HepG2 (cell line): Measurements from ENCODE around the gene CLCNKA. TPM values are rescaled to one million over a fixed set of nuclear protein-coding genes. Genes with fewer than 3 reads are reported as not detected.

Experiments used
- AGO2 ChIP-seq: fragments of 200-400 bp; formaldehyde crosslinking; optimal IDR thresholded peaks from 2 replicates; pipeline ENCODE3; 2017; ENCODE audit warnings: mild to moderate bottlenecking, low read depth, low read length, moderate library complexity
- AKAP8 ChIP-seq: sonication (generic); formaldehyde crosslinking; IDR thresholded peaks from 2 replicates; pipeline ENCODE4 v1.5.1; 2020; ENCODE audit warnings: mild to moderate bottlenecking, missing genetic modification reagents
- KDM3A ChIP-seq: IDR thresholded peaks from 2 replicates; pipeline ENCODE4 v1.6.1; 2018; ENCODE audit warnings: low read depth, missing compliant biosample characterization
- SYNCRIP ChIP-seq: fragments of 200-400 bp; formaldehyde crosslinking; IDR thresholded peaks from 2 replicates; pipeline ENCODE4 v1.6.1; 2018; ENCODE audit warnings: mild to moderate bottlenecking, low read depth, low read length; ENCODE audit not compliant: insufficient read depth
- ZNF496 ChIP-seq: sonication (generic); formaldehyde crosslinking; IDR thresholded peaks from 2 replicates; pipeline ENCODE4 v1.8.1; 2023; ENCODE audit warnings: mild to moderate bottlenecking, moderate library complexity, missing genetic modification reagents; ENCODE audit not compliant: insufficient replicate concordance
- polyA plus RNA-seq, 8 experiments: library from polyadenylated mRNA; depleted of rRNA in 3 of 8; stranded (reverse) in 7 of 8; unstranded in 1 of 8; fragments of >200 nt; fragmentation: Illumina TruSeq in 4 of 8; extraction: Trizol in 4 of 8; gene quantifications; 2 replicates each; pipeline versions ENCODE4 v1.2.1 to v1.2.3, GENCODE V29; 2011 to 2016; ENCODE audit warnings: low read depth in 4 of 8, missing spikeins in 1 of 8, mixed read lengths in 1 of 8; ENCODE audit not compliant: insufficient read depth in 1 of 8
- total RNA-seq, 5 experiments: library from RNA; depleted of rRNA; stranded (reverse); fragments of >200 nt; fragmentation: Illumina TruSeq; extraction: Trizol; gene quantifications; 2 replicates each; pipeline ENCODE4 v1.2.3, GENCODE V29; 2016; ENCODE audit warnings: low read depth in 1 of 5
- TF ChIP-seq, protein P1 (sequence below): sonication (generic); formaldehyde crosslinking; IDR thresholded peaks from 2 replicates; pipeline ENCODE4 v1.4.0; 2020; ENCODE audit warnings: mild to moderate bottlenecking, missing genetic modification reagents

Gene CLCNKA
- total and polyA plus RNA-seq, 2 of the 13 experiments (the other 11 are each of a cell fraction or from before 2014, with no cell fraction given) = 0.03 TPM; not detected in 1

DNA sequence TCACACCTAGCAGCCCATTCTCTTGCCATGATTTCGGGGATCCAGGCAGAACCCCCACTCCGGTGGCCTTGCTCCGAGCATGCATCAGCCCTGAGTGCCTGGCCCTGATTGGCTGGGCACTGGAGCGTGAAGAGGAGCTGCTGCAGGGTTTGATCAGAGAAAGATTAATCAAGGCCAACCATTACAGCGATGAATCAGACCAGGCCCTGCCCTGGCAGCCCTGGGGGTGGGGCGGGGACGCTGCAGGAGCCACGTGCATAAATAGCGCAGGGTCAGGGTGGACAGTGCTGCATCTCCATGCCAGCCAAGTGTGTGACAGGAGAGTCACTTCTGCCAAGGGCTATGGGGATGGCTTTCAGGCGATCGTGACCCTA is 55.0 kb downstream of the CLCNKA start (continued):
- TF ChIP-seq, protein P1, sequence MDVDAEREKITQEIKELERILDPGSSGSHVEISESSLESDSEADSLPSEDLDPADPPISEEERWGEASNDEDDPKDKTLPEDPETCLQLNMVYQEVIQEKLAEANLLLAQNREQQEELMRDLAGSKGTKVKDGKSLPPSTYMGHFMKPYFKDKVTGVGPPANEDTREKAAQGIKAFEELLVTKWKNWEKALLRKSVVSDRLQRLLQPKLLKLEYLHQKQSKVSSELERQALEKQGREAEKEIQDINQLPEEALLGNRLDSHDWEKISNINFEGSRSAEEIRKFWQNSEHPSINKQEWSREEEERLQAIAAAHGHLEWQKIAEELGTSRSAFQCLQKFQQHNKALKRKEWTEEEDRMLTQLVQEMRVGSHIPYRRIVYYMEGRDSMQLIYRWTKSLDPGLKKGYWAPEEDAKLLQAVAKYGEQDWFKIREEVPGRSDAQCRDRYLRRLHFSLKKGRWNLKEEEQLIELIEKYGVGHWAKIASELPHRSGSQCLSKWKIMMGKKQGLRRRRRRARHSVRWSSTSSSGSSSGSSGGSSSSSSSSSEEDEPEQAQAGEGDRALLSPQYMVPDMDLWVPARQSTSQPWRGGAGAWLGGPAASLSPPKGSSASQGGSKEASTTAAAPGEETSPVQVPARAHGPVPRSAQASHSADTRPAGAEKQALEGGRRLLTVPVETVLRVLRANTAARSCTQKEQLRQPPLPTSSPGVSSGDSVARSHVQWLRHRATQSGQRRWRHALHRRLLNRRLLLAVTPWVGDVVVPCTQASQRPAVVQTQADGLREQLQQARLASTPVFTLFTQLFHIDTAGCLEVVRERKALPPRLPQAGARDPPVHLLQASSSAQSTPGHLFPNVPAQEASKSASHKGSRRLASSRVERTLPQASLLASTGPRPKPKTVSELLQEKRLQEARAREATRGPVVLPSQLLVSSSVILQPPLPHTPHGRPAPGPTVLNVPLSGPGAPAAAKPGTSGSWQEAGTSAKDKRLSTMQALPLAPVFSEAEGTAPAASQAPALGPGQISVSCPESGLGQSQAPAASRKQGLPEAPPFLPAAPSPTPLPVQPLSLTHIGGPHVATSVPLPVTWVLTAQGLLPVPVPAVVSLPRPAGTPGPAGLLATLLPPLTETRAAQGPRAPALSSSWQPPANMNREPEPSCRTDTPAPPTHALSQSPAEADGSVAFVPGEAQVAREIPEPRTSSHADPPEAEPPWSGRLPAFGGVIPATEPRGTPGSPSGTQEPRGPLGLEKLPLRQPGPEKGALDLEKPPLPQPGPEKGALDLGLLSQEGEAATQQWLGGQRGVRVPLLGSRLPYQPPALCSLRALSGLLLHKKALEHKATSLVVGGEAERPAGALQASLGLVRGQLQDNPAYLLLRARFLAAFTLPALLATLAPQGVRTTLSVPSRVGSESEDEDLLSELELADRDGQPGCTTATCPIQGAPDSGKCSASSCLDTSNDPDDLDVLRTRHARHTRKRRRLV = no peak
- TF ChIP-seq SYNCRIP = no peak
- TF ChIP-seq KDM3A = no peak
- no peak for TF ChIP-seq AGO2
- TF ChIP-seq ZNF496 (CRISPR knock-in tag) = no peak
- no peak for TF ChIP-seq AKAP8 (CRISPR knock-in tag)
